ENCODE results near the gene CENPB. TPM values are rescaled to one million over a fixed set of nuclear protein-coding genes. Genes with fewer than 3 reads are reported as not detected.
A peak's percentile ranks its signal among the peaks of the same experiment; 100 is the strongest.

CENPB gene
- total RNA-seq, 1 donor from 2014 or later, result 91.1 TPM

GRCh38 chr20:3785240-3786125, 1.1 kb downstream of the CENPB start:
- no peak for DNase-seq (ENCODE audit: low spot score)
- H3K4me1 Mint-ChIP-seq (ENCODE audit: low read depth), result peaks cover 49% of the 10 kb centered on the region

GRCh38 chr20:3784863-3785239, 1.7 kb downstream of the CENPB start:
- Mint-ChIP-seq H3K4me1 (ENCODE audit: low read depth) (peaks cover 50% of the 10 kb centered on the region), H3K27ac (ENCODE audit: unreplicated experiment) (peak overlapping the region; percentile 6), H3K36me3 (ENCODE audit: low read depth) (no peaks in the 10 kb centered on the region), H3K9me3 (ENCODE audit: low read depth) (no peaks in the 10 kb centered on the region), H3K27me3 (ENCODE audit: low read depth) (no peaks in the 10 kb centered on the region), H3K4me3 (ENCODE audit: unreplicated experiment) (peak overlapping the region; percentile 66)
- DNase-seq (ENCODE audit: low spot score), result no peak
- TF ChIP-seq CTCF (IDR thresholded peaks at IDR 0.05), result no peak

More at GRCh38 chr20:3785240-3786125, 1.1 kb downstream of the CENPB start:
- Mint-ChIP-seq H3K4me3 (ENCODE audit: unreplicated experiment) (peak overlapping the region; percentile 66), H3K9me3 (ENCODE audit: low read depth) (no peaks in the 10 kb centered on the region), H3K27ac (ENCODE audit: unreplicated experiment) (no peak overlapping the region), H3K36me3 (ENCODE audit: low read depth) (no peaks in the 10 kb centered on the region), H3K27me3 (ENCODE audit: low read depth) (no peaks in the 10 kb centered on the region)
- no peak for TF ChIP-seq CTCF (IDR thresholded peaks at IDR 0.05)

- no peak for TF ChIP-seq CTCF (IDR thresholded peaks at IDR 0.05)
- no peak for DNase-seq (ENCODE audit: low spot score)
Measured at GRCh38 chr20:3784216-3784853, 2.2 kb downstream of the CENPB start.

GRCh38 chr20:3783511-3784195, 2.9 kb downstream of the CENPB start:
- Mint-ChIP-seq H3K27me3 (ENCODE audit: low read depth) (no peaks in the 10 kb centered on the region), H3K27ac (ENCODE audit: unreplicated experiment) (peak overlapping the region; percentile 59), H3K36me3 (ENCODE audit: low read depth) (no peaks in the 10 kb centered on the region), H3K9me3 (ENCODE audit: low read depth) (no peaks in the 10 kb centered on the region), H3K4me1 (ENCODE audit: low read depth) (peaks cover 50% of the 10 kb centered on the region), H3K4me3 (ENCODE audit: unreplicated experiment) (peak overlapping the region; percentile 9)
- TF ChIP-seq CTCF (IDR thresholded peaks at IDR 0.05), result no peak
- DNase-seq (ENCODE audit: low spot score), result no peak

More at GRCh38 chr20:3784216-3784853, 2.2 kb downstream of the CENPB start:
- H3K4me1 Mint-ChIP-seq (ENCODE audit: low read depth), result peaks cover 50% of the 10 kb centered on the region
- H3K27ac Mint-ChIP-seq (ENCODE audit: unreplicated experiment), result peak overlapping the region; percentile 6
- H3K36me3 Mint-ChIP-seq (ENCODE audit: low read depth), result no peaks in the 10 kb centered on the region
- no peaks in the 10 kb centered on the region for H3K27me3 Mint-ChIP-seq (ENCODE audit: low read depth)
- peak overlapping the region; percentile 66 for H3K4me3 Mint-ChIP-seq (ENCODE audit: unreplicated experiment)
- no peaks in the 10 kb centered on the region for H3K9me3 Mint-ChIP-seq (ENCODE audit: low read depth)

- no peak for TF ChIP-seq CTCF (IDR thresholded peaks at IDR 0.05)
- no peak overlapping the region for H3K4me3 Mint-ChIP-seq (ENCODE audit: unreplicated experiment)
- H3K27ac Mint-ChIP-seq (ENCODE audit: unreplicated experiment), result peak overlapping the region; percentile 59
- no peak for DNase-seq (ENCODE audit: low spot score)
- no peaks in the 10 kb centered on the region for H3K27me3 Mint-ChIP-seq (ENCODE audit: low read depth)
- H3K36me3 Mint-ChIP-seq (ENCODE audit: low read depth), result no peaks in the 10 kb centered on the region
- no peaks in the 10 kb centered on the region for H3K9me3 Mint-ChIP-seq (ENCODE audit: low read depth)
- peaks cover 52% of the 10 kb centered on the region for H3K4me1 Mint-ChIP-seq (ENCODE audit: low read depth)
Measured at GRCh38 chr20:3783068-3783489, 3.5 kb downstream of the CENPB start.
